SK-N-MC (cell line): Measurements from ENCODE around the gene GSS.

Experiments
- DNase-seq: peaks from one replicate; pipeline ENCODE4 v3.0.0-alpha.2; 2011; ENCODE audit warnings: low read depth, low spot score
- H3K27ac ChIP-seq: fragments of 200-600 bp; sonication (generic); 2 replicates; pipeline ENCODE4 v1.5.1; 2016; ENCODE audit warnings: mixed run types
- H3K36me3 ChIP-seq: fragments of 200-600 bp; sonication (generic); 2 replicates; pipeline ENCODE4 v1.6.1; 2017; ENCODE audit warnings: antibody characterized with exemption, low read length, mixed read lengths; ENCODE audit not compliant: insufficient read depth
- H3K4me3 ChIP-seq: fragments of 200-600 bp; sonication (generic); 2 replicates; pipeline ENCODE4 v1.5.1; 2016
- H3K9ac ChIP-seq: fragments of 200-600 bp; sonication (generic); 2 replicates; pipeline ENCODE4 v1.8.0; 2017; ENCODE audit warnings: mixed run types, mixed read lengths; ENCODE audit not compliant: insufficient read length
- H3K9me3 ChIP-seq: fragments of 200-600 bp; sonication (generic); 2 replicates; pipeline ENCODE4 v1.6.1; 2017; ENCODE audit warnings: low read depth, mild to moderate bottlenecking, antibody characterized with exemption, low read length, moderate library complexity, mixed read lengths
- EZH2 ChIP-seq: fragments of 200-600 bp; sonication (generic); IDR thresholded peaks from one replicate; pipeline ENCODE4 v1.6.1; 2017; ENCODE audit warnings: antibody characterized with exemption
- FOXP2 ChIP-seq: optimal IDR thresholded peaks from 2 replicates; pipeline ENCODE3; 2011; ENCODE audit warnings: mild to moderate bottlenecking, moderate library complexity; ENCODE audit not compliant: insufficient read depth; ENCODE audit errors: extremely low read length, control extremely low read depth
- POLR2AphosphoS5 ChIP-seq: IDR thresholded peaks from 2 replicates; pipeline ENCODE4 v1.6.1; 2012; ENCODE audit warnings: mild to moderate bottlenecking, low read depth, low read length, borderline replicate concordance

The GSS gene

DNA sequence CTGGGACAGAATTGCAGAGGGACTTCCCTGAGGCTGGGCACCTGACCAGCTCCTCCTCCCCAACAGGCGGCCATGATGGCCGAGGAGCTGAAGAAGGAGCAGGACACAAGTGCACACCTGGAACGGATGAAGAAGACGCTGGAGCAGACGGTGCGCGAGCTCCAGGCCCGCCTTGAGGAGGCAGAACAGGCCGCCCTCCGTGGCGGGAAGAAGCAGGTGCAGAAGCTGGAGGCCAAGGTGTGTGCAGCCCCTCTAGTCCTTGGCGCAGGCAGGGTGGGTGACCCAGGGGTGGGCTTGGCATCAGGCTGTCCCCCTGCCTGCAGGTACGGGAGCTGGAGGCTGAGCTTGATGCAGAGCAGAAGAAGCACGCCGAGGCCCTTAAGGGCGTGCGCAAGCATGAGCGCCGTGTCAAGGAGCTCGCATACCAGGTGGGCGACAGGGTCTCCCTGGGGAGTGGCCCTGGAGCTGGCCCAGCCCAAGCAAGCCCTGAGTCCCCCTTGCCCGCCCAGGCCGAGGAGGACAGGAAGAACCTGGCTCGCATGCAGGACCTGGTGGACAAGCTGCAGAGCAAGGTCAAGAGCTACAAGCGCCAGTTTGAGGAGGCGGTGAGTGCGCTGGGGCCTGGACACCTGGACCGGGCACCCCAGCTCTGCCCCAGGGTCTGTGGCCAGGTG lies 45.5 kb upstream of the GSS start:
- Histone ChIP-seq H3K4me3 (no peak overlapping the region), H3K9ac (no peak overlapping the region), H3K9me3 (no peaks in the 10 kb centered on the region), H3K36me3 (peaks cover 33% of the 10 kb centered on the region; the same call in 1 of the 2 replicates), H3K27ac (no peak overlapping the region)
- TF ChIP-seq EZH2 (no peak), POLR2AphosphoS5 (no peak), FOXP2 (no peak)
- DNase-seq, result no peak

DNA sequence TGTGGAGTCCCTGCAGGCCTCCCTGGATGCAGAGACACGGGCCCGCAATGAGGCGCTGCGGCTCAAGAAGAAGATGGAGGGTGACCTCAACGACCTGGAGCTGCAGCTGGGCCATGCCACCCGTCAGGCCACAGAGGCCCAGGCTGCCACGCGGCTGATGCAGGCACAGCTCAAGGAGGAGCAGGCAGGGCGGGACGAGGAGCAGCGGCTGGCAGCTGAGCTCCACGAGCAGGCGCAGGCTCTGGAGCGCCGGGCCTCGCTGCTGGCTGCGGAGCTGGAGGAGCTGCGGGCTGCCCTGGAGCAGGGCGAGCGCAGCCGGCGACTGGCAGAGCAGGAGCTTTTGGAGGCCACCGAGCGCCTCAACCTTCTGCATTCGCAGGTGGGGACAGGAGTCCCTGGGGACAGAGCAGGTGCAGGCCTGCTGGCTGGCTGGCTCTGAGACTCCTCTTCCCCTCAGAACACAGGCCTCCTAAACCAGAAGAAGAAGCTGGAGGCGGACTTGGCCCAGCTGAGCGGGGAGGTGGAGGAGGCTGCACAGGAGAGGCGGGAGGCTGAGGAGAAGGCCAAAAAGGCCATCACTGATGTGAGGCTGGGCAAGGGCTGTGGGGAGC lies 44.8 kb upstream of the GSS start:
- H3K36me3 ChIP-seq, result peaks cover 29% of the 10 kb centered on the region; the same call in 1 of the 2 replicates
- H3K27ac ChIP-seq, result no peak overlapping the region

DNA sequence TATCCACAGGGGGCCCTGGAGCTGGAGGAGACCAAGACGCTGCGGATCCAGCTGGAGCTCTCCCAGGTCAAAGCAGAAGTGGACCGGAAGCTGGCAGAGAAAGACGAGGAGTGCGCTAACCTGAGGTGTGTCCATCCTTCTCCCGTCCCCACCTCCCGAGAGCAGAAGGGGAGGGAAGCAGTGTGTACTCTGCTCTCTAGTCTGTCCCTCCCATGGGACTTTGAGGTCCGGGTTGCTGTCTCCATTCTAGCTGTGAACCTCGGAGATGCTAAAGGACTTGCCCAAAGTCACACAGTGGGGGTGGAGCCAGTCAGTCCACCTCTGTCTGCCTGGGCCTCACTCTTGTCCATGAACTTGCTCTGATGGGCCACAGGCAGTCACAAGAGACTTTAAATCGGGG lies 44.2 kb upstream of the GSS start:
- peaks cover 22% of the 10 kb centered on the region; the same call in 1 of the 2 replicates for H3K36me3 ChIP-seq
- DNase-seq, result no peak
- no peaks in the 10 kb centered on the region for H3K9me3 ChIP-seq
- H3K27ac ChIP-seq, result no peak overlapping the region
- H3K9ac ChIP-seq, result no peak overlapping the region
- no peak overlapping the region for H3K4me3 ChIP-seq
- TF ChIP-seq POLR2AphosphoS5 (no peak), FOXP2 (no peak), EZH2 (no peak)

More for the DNA sequence above, 44.8 kb upstream of the GSS start:
- no peak for DNase-seq
- H3K9ac ChIP-seq, result no peak overlapping the region
- H3K4me3 ChIP-seq, result no peak overlapping the region
- TF ChIP-seq EZH2, result no peak
- TF ChIP-seq POLR2AphosphoS5, result no peak
- TF ChIP-seq FOXP2, result no peak
- no peaks in the 10 kb centered on the region for H3K9me3 ChIP-seq

DNA sequence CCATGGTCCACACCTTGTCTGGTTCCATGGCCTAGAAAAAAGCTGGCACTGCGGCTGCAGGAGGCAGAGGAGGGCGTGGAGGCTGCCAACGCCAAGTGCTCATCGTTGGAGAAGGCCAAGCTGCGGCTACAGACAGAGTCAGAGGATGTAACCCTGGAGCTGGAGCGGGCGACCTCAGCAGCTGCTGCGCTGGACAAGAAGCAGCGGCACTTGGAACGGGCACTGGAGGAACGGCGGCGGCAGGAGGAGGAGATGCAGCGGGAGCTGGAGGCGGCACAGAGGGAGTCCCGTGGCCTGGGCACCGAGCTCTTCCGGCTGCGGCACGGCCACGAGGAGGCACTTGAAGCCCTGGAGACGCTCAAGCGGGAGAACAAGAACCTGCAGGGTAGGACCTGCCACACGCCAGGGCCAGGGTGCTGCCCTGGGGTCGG lies 43.4 kb upstream of the GSS start:
- H3K4me3 ChIP-seq, result no peak overlapping the region
- H3K36me3 ChIP-seq, result peaks cover 15% of the 10 kb centered on the region; the same call in 1 of the 2 replicates
- no peak overlapping the region for H3K27ac ChIP-seq
- TF ChIP-seq FOXP2 (no peak), POLR2AphosphoS5 (no peak), EZH2 (no peak)
- no peaks in the 10 kb centered on the region for H3K9me3 ChIP-seq
- DNase-seq, result no peak
- no peak overlapping the region for H3K9ac ChIP-seq

DNA sequence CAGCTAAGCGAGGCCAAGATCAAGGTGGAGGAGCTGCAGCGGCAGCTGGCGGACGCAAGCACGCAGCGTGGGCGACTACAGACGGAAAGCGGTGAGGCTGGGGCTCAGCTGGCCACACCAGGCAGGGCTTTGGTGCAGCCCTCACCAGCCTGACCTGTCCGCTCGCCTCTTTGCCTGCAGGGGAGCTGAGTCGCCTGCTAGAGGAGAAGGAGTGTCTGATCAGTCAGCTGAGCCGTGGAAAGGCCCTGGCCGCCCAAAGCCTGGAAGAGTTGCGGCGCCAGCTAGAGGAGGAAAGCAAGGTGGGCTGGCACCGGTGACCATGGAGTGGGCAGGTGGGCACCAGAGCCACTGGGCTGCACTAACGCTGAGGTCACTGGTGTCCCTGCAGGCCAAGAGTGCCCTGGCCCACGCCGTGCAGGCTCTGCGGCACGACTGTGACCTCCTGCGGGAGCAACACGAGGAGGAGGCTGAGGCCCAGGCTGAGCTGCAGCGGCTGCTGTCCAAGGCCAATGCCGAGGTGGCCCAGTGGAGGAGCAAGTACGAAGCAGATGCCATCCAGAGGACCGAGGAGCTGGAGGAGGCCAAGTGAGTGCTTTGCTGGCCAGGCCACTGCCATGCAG lies 42.8 kb upstream of the GSS start:
- H3K36me3 ChIP-seq, result peaks cover 10% of the 10 kb centered on the region; the same call in 1 of the 2 replicates
- no peak for DNase-seq

DNA sequence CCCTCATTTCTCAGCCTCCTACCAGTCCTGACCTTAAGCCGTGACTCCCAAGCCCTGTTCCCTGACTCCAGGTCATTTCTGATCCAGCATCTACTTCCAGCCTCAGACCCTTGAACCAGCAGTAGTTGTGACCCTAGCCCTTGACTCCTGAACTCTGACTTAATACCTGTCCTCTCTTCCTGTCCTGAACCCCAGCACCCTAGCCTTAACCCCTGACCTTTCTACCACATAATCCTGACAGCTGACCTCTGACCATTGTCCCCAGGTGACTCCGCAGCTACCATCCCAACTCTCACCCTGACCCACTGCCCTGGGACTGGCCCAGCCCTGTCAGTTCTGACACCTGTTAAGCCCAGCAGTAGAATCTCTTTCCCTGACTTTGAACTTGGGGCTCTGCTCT lies 42.2 kb upstream of the GSS start:
- no peak for DNase-seq
- Histone ChIP-seq H3K9me3 (no peaks in the 10 kb centered on the region), H3K27ac (no peak overlapping the region), H3K4me3 (no peak overlapping the region), H3K36me3 (peaks cover 5% of the 10 kb centered on the region; the same call in 1 of the 2 replicates), H3K9ac (no peak overlapping the region)
- TF ChIP-seq EZH2, result no peak
- TF ChIP-seq FOXP2, result no peak
- TF ChIP-seq POLR2AphosphoS5, result no peak

More for the DNA sequence above, 42.8 kb upstream of the GSS start:
- no peak overlapping the region for H3K4me3 ChIP-seq
- TF ChIP-seq POLR2AphosphoS5, result no peak
- TF ChIP-seq FOXP2, result no peak
- TF ChIP-seq EZH2, result no peak
- no peaks in the 10 kb centered on the region for H3K9me3 ChIP-seq
- no peak overlapping the region for H3K27ac ChIP-seq
- H3K9ac ChIP-seq, result no peak overlapping the region

DNA sequence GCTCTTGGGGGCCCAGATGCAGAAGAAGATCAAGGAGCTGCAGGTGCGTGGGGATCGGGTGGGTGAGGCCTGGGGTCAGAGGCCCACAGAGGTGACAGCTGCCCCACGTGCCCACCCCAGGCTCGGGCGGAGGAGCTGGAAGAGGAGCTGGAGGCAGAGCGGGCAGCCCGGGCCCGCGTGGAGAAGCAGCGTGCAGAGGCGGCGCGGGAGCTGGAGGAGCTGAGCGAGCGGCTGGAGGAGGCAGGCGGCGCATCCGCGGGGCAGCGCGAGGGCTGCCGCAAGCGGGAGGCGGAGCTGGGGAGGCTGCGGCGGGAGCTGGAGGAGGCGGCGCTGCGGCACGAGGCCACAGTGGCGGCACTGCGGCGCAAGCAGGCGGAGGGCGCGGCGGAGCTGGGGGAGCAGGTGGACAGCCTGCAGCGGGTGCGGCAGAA lies 41.5 kb upstream of the GSS start:
- TF ChIP-seq FOXP2, result no peak
- no peak for TF ChIP-seq POLR2AphosphoS5
- no peak for TF ChIP-seq EZH2
- H3K27ac ChIP-seq, result no peak overlapping the region
- no peak overlapping the region for H3K4me3 ChIP-seq
- H3K9me3 ChIP-seq, result no peaks in the 10 kb centered on the region
- H3K9ac ChIP-seq, result no peak overlapping the region
- DNase-seq, result no peak
- peaks cover 5% of the 10 kb centered on the region; the same call in 1 of the 2 replicates for H3K36me3 ChIP-seq
